Measurements from ENCODE around the gene CEMP1. TPM values are rescaled to one million over a fixed set of nuclear protein-coding genes. Genes with fewer than 3 reads are reported as not detected.
A peak's percentile ranks its signal among the peaks of the same experiment; 100 is the strongest.
"Not testable (repeated sequence)": the region's sequence is repeated elsewhere in the genome, so short reads cannot be mapped to it uniquely, and the experiment has no call there.

Gene CEMP1
- total RNA-seq = not detected
- long read RNA-seq = 0 reads

- intact Hi-C loops (cut with micrococcal nuclease) = no loop called here
- DNase-seq (no peak), ATAC-seq (no peak)
These were observed at the start of gene CEMP1 for GRCh38 chr16:2531371-2531695. Gene CEMP1 (minus strand): TSS chr16:2531408. CDS start chr16:2531073, 335 bp downstream.

GRCh38 chr16:2580818-2581217 lies 49.6 kb upstream of the CEMP1 start:
- intact Hi-C loops (cut with micrococcal nuclease); DNase-seq: not testable (repeated sequence)
- ATAC-seq = peak; percentile 52

- DNase-seq; intact Hi-C loops (cut with micrococcal nuclease): not testable (repeated sequence)
- ATAC-seq = peak; percentile 6
These were observed 48.9 kb upstream of the CEMP1 start for GRCh38 chr16:2580143-2580542.

GRCh38 chr16:2578905-2579304 lies 47.7 kb upstream of the CEMP1 start:
- DNase-seq; intact Hi-C loops (cut with micrococcal nuclease): not testable (repeated sequence)
- ATAC-seq = peak; percentile 26

- ATAC-seq; DNase-seq; intact Hi-C loops (cut with micrococcal nuclease): not testable (repeated sequence)
These were observed 45.8 kb upstream of the CEMP1 start for GRCh38 chr16:2577044-2577443.

GRCh38 chr16:2575839-2576238 lies 44.6 kb upstream of the CEMP1 start:
- ATAC-seq; DNase-seq; intact Hi-C loops (cut with micrococcal nuclease): not testable (repeated sequence)

GRCh38 chr16:2572704-2573103 lies 41.5 kb upstream of the CEMP1 start:
- ATAC-seq; intact Hi-C loops (cut with micrococcal nuclease); DNase-seq: not testable (repeated sequence)

GRCh38 chr16:2568573-2568972 lies 37.4 kb upstream of the CEMP1 start:
- DNase-seq; ATAC-seq; intact Hi-C loops (cut with micrococcal nuclease): not testable (repeated sequence)

- DNase-seq; intact Hi-C loops (cut with micrococcal nuclease): not testable (repeated sequence)
- peak; percentile 9 for ATAC-seq
These were observed 36.3 kb upstream of the CEMP1 start for GRCh38 chr16:2567506-2567905.

- ATAC-seq (peak; percentile 86), DNase-seq (peak; percentile 79)
- intact Hi-C loops (cut with micrococcal nuclease) = not testable (repeated sequence)
These were observed 29.6 kb upstream of the CEMP1 start for GRCh38 chr16:2560798-2561133.

- peak; percentile 69 for ATAC-seq
- intact Hi-C loops (cut with micrococcal nuclease); DNase-seq: not testable (repeated sequence)
These were observed 29.1 kb upstream of the CEMP1 start for GRCh38 chr16:2560131-2560797.

GRCh38 chr16:2557150-2557549 lies 25.9 kb upstream of the CEMP1 start:
- DNase-seq; ATAC-seq; intact Hi-C loops (cut with micrococcal nuclease): not testable (repeated sequence)

GRCh38 chr16:2554709-2555425 lies 23.7 kb upstream of the CEMP1 start:
- intact Hi-C loops (cut with micrococcal nuclease) = not testable (repeated sequence)
- ATAC-seq = peak; percentile 17

GRCh38 chr16:2551420-2551889 lies 20.2 kb upstream of the CEMP1 start:
- DNase-seq, ATAC-seq: not testable (repeated sequence)

More at GRCh38 chr16:2554709-2555425, 23.7 kb upstream of the CEMP1 start:
- DNase-seq = not testable (repeated sequence)

GRCh38 chr16:2550283-2550878 lies 19.2 kb upstream of the CEMP1 start:
- intact Hi-C loops (cut with micrococcal nuclease); ATAC-seq; DNase-seq: not testable (repeated sequence)

More at GRCh38 chr16:2551420-2551889, 20.2 kb upstream of the CEMP1 start:
- intact Hi-C loops (cut with micrococcal nuclease) = not testable (repeated sequence)

GRCh38 chr16:2543771-2544170 lies 12.6 kb upstream of the CEMP1 start:
- intact Hi-C loops (cut with micrococcal nuclease); DNase-seq; ATAC-seq: not testable (repeated sequence)

- ATAC-seq; intact Hi-C loops (cut with micrococcal nuclease); DNase-seq: not testable (repeated sequence)
These were observed 10.2 kb upstream of the CEMP1 start for GRCh38 chr16:2541409-2541808.

GRCh38 chr16:2540912-2541311 lies 9.7 kb upstream of the CEMP1 start:
- ATAC-seq = not testable (repeated sequence)

GRCh38 chr16:2539845-2540458 lies 8.7 kb upstream of the CEMP1 start:
- intact Hi-C loops (cut with micrococcal nuclease); ATAC-seq: not testable (repeated sequence)
- DNase-seq = peak; percentile 56

More at GRCh38 chr16:2540912-2541311, 9.7 kb upstream of the CEMP1 start:
- DNase-seq; intact Hi-C loops (cut with micrococcal nuclease): not testable (repeated sequence)

Data from left ventricle myocardium superior (tissue), 1 donor.